UCSD-AML1 (cell line): ENCODE measurements around the gene WTIP.
"Not testable (repeated sequence)": the region's sequence is repeated elsewhere in the genome, so short reads cannot be mapped to it uniquely, and the experiment has no call there.

Experiments used
- DNase-seq: peaks from one replicate; lab custom pipeline; 2025; ENCODE audit not compliant: unreplicated experiment; lab: John Stamatoyannopoulos, UW

WTIP gene

DNA sequence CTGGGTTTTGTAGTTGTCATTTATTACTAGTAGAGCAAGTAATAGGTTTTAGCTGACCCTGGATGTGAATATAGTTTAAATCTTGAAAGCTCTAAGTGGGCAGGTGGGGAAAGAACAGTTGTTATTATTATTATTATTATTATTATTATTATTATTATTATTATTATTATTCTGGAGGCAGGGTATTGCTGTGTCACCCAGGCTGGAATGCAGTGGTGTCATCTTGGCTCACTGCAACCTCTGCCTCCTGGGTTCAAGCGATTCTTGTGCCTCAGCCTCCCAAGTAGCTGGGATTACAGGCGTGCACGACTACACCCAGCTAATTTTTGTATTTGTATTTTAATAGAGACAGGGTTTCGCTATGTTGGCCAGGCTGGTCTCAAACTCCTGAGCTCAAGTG lies 3.1 kb upstream of the WTIP start:
- not testable (repeated sequence) for DNase-seq

DNA sequence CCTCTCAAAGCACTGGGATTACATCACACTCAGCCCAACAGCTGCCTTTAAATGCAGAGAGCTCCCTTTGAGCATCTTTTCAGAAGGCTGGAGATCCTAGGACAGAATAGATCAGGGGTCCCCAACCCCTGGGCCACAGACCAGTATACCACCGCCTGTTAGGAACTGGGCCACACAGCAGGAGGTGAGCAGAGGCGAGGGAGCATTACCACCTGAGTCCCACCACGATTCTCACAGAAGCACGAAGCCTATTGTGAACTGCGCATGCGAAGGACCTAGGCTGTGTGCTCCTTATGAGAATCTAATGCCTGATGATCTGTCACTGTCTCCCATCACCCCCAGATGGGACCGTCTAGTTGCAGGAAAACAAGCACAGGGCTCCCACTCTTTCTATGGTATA lies 2.2 kb upstream of the WTIP start:
- DNase-seq: no peak

DNA sequence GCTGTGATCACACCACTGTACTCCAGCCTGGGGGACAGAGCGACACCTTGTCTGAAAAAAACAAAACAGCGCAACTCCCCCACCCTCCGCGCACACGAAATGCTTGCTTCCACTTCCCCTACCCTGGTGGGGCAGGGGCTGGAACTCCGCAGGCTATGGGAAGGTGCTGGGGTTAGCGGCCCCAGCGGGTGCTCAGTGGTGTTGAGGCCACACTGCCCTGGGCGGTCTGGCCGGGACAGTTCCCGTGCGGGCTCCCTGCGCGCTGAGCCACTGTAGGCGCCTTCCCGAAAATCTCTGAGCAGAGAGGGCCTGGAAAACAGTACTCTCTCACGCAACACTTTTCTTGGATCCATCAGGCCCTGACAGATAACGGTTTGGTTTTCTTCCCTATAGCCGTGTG lies 1.1 kb upstream of the WTIP start:
- DNase-seq: no peak

DNA sequence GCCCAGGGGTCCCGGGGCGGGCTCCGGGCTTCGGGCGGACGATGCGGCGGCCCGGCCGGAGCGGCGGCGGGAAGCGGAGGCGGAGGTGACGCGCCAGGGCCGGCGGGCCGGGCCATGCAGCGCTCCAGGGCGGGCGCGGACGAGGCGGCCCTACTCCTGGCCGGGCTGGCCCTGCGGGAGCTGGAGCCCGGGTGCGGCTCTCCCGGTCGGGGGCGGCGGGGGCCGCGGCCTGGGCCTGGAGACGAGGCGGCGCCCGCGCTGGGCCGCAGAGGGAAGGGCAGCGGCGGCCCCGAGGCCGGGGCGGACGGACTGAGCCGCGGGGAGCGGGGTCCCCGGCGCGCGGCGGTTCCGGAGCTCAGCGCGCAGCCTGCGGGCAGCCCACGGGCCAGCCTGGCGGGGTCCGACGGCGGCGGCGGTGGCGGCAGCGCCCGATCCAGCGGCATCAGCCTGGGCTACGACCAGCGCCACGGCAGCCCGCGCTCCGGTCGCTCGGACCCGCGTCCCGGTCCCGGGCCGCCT lies 362 bp downstream of the WTIP start:
- DNase-seq: no peak

DNA sequence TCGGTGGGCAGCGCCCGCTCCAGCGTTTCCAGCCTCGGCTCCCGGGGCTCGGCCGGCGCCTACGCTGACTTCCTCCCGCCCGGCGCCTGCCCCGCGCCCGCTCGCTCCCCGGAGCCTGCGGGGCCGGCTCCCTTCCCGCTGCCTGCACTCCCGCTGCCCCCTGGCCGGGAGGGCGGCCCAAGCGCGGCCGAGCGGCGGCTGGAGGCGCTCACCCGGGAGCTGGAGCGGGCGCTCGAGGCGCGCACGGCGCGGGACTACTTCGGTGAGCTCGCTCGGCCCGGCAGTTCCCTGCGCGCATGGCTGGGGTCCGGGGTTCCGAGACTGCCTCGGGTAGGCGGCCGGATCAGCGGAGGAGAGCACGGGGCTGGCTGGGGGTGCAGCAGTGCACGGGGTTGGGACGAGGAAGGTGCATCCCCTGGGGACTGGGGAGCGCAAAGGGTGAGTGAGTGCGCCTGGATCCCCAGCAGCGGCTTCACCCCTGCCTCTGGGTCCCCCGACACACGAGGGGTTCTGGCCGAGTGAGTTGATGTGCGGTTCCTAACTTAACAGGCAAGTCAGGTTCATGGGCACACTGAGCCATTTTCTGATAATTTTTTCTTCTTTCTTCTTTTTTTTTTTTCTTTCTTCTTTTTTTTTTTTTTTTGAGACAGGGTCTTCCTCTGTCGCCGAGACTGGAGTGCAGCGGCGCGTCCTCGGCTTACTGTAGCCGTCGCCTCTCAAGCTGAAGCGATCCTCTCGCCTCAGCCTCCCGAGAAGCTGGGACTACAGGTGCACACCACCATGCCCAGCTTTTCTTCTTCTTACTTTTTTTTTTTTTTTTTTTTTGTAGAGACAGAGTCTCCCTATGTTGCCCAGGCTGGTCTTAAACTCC lies 1.1 kb downstream of the WTIP start:
- no peak for DNase-seq

DNA sequence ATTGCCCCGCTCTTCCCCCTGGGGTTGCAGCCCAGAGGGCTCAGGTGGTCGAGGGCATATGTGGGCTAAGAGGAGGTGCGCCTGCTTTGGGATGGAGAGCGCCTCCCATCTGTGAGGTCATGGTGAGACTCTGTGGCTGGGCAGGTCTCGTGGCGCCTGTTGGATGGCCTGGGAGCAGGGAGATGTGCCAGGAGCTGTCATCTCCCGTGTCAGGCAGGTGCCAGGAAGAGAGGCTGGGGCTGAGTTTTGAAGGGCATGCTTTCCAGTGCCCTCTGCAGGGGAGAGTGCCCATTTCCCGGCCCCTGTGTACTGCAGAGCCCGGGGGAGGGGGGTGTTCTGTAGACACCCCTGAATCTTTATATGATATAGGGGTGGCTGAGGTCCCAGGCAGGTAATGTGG lies 2.8 kb downstream of the WTIP start:
- DNase-seq: no peak

DNA sequence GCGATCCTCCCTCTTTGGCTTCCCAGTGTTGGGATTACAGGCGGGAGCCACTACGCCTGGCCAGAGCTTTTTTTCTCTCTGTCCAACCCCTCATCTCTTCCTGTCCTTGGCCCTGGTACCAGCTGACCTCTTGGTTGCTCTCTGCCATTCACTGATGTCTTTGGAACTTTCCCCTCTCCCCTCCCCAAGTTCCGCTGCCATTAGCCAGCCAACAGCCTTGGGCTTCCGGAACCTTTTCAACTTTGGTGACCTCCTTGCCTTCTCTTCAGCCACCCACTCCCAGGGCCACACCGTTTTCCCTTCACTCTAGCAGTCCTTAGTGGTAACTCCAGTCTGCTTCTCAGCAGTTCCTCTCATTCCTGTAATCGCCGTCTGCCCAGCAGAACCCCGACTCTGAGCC lies 4.3 kb downstream of the WTIP start:
- no peak for DNase-seq

DNA sequence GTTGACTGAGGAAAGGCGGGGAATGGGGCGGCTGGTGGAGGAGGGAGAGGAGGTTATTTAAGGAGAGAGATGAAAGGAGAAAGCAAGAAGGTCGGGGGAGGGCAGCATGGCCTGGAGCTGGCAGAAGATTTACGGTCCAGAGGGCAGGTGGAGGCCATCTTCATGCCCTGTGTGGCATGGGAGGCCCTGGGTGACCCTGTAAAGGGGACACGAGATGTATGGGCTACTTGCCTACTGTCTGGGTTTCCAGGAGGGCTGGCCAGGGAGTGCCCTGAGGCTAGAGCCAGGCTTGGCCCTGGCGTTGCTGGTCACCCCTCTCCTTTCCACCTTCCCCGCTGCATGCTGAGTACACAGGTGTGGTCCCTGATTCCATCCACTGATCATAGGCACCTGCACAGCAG lies 6.1 kb downstream of the WTIP start:
- DNase-seq: no peak

DNA sequence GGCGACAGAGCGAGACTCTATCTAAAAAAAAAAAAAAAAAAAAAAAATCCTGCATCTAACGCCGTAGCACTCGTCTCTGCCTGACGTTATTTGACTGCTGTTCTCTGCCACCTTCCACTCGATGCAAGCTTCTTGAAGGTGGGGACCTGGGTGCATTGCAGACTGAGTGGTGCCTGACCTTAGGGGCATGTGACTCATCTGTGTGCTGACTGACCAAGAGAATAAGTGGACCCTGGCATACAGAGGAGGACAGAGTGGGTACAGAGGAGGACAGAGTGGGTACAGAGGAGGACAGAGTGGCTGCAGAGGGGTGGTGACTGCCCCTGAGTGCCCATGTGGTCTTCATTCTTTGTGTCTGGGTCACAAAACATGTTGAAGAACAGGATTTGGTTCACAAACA lies 7.6 kb downstream of the WTIP start:
- no peak for DNase-seq

DNA sequence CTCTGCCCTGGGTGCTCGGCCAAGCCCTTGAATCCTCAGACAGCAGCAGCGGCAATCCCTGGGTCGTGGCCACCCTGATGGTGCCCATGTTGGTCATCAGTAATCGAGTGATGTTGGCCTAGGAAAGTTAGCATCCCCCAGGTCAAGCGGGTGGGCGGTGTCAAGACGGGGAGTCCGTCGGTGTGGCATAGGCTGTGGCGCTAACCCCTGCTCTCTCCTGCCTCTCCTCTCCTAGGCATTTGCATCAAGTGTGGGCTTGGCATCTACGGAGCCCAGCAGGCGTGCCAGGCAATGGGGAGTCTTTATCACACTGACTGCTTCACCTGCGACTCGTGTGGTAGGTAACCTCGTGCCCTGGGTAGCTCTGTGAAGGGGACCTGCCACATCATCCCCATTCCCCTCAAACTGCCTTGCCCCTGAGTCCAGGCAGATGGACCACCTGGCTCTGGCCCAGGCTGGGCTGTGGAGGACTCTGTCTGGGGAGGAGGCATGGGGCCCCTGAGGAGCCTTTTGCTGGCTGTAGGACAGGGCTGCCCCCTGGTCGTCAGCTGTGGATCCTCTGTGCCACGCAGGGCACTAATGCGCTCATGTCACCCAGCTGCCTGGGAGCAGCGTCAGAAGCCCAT lies 8.7 kb downstream of the WTIP start:
- no peak for DNase-seq

DNA sequence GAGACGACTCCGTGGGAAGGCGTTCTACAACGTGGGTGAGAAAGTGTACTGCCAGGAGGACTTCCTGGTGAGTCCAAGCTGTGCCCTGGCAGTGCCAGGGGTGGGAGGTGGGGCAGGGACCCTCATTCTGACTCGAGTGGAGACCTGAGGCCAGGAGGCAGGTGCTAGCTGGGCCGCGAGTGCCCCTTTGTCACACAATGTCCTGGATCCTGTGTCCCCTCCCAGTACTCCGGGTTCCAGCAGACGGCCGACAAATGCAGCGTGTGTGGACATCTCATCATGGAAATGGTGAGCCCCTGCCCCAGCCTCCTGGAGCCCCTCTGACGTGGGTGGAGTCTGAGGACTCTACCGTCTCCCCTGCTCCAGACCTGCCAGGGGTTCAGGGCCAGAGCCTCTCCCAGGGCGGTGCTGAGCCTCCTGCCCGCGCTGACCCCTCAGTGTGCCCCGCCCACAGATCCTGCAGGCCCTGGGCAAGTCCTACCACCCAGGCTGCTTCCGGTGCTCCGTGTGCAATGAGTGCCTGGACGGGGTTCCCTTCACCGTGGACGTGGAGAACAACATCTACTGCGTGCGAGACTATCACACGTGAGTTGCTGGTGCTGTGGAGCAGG lies 11.6 kb downstream of the WTIP start:
- DNase-seq: no peak

DNA sequence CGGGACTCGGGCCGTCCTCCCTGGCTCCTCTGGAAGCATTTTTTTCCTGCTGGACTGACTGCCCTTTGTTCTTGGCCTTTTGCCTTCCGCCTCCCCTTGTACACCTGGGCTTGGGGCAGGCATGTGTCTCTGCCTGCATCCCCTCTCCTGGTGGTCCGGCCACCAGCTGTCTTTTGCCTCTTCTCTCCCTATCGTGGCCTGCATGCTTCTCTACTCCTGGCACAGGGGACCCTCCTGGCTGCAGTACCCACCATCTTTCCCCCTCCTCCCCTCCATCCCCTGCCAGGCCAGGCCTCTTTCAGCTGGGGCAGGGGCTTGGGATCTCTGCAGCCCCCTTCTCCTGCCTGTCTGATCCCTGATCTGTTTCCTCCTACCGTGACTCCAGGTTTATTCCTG lies 12.1 kb downstream of the WTIP start:
- no peak for DNase-seq

DNA sequence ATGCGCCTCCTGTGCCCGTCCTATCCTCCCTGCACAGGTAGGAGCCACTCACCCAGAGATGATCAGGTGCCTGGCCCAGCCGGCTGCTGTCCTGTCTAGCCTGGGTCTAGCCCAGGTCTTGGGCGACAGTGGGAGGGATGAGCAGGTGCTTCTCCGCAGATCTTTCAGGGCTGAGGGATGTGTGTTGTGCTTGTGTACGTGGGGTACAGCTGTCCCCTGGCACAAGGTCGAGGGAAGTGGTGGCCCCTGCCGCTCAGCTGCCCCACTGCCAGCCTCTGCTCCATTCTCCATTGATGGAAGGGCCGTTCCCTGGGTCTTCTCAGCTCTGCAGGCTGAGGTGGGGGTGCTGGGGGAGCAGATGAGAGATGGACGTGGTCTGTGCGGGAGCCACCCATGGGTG lies 13.0 kb downstream of the WTIP start:
- no peak for DNase-seq

DNA sequence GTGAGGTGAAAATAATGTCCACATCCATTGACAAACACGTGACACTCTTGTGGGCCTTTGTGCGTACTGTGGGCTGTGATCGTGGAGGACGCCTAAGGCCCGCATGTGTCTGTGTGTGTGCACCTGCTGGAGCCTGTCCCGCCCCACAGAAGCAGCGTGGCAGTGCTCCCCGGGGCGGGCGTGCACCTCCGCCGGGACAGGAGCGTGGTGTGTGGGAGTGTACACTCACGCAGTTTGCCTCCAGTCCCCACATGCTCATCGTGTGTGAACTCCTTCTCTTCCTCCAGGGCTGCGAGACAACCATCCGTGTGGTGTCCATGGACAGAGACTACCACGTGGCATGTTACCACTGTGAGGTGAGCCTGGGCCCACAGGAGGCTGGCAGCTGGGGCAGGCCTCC lies 13.9 kb downstream of the WTIP start:
- no peak for DNase-seq

DNA sequence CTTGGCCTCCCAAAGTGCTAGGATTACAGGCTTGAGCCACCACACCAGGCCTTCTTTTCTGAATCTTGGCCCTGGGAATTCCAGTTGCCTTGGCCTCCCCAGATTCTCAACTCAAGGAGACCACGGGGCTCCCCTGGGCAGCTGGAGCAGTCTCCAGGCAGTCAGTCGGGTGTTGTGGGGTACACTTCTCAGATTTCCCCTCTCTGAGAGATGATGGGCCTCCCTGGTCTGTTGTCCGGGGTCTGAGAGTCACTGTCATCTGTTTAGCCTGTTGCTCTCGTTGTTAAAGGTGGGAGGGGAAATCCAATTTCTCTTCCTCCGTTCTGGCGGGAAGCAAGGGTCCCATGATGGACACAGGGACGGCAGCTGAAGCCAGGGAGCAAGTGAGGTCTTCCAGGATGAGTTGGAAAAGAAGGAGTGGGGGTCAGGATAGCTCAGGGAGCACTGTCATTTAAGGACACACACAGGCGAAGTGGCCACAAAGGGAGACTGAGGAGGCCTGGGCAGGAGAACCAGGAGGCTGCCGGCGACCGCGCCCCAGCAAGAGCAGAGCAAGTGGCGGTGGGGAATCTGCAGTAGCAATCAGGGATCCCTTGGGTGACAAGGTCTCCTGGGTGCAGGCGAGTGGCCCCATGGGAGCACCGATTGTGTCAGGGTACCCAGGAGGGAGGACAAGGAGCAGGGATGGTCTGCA lies 15.7 kb downstream of the WTIP start:
- no peak for DNase-seq

DNA sequence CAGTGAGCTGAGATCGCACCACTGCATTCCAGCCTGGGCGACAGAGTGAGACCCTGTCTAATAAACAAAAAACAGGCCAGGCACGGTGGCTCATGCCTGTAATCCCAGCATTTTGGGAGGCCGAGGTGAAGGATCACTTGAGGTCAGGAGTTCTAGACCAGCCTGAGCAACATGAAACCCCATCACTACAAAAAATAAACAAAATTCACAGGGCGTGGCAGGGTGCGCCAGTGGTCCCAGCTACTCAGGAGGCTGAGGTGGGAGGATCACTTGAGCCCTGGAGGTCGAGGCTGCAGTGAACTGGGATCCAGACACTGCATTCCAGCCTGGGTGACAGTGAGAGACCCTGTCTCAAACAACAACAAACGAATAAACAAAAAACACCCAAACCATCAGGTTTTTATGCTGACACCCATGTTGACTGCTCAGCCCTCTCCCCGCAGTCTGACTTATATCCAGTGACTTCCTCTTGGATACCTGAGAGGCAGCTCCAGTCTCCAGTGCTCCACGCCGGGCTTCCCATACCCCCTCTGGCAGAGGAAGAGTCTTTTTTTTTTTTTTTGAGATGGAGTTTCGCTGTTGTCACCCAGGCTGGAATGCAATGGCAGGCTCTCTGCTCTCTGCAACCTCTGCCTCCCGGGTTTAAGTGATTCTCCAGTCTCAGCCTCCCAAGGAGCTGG lies 17.7 kb downstream of the WTIP start:
- no peak for DNase-seq

DNA sequence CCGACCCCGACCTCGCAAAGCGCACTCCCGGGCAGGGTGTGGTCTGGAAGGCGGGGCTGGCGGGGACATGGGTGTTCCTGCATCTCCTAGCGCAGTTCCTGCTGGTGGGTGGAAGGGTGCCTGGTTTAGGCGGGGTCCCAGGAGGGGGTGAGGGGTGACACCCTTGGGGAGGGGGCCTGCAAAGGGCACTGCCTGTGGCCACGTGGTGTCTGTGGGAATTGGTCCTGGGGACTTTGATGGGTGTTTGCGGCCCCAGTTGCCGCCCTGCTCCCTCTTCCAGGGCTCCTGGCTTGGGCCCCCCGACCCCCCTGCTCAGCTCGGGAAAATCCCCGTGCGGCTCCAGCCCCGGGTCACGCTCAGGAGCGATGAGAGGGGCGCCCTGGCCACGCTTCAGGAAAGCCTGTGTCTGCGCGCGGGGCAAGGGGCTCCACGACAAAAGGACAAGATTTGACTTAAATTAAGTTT lies 19.1 kb downstream of the WTIP start:
- DNase-seq: no peak

DNA sequence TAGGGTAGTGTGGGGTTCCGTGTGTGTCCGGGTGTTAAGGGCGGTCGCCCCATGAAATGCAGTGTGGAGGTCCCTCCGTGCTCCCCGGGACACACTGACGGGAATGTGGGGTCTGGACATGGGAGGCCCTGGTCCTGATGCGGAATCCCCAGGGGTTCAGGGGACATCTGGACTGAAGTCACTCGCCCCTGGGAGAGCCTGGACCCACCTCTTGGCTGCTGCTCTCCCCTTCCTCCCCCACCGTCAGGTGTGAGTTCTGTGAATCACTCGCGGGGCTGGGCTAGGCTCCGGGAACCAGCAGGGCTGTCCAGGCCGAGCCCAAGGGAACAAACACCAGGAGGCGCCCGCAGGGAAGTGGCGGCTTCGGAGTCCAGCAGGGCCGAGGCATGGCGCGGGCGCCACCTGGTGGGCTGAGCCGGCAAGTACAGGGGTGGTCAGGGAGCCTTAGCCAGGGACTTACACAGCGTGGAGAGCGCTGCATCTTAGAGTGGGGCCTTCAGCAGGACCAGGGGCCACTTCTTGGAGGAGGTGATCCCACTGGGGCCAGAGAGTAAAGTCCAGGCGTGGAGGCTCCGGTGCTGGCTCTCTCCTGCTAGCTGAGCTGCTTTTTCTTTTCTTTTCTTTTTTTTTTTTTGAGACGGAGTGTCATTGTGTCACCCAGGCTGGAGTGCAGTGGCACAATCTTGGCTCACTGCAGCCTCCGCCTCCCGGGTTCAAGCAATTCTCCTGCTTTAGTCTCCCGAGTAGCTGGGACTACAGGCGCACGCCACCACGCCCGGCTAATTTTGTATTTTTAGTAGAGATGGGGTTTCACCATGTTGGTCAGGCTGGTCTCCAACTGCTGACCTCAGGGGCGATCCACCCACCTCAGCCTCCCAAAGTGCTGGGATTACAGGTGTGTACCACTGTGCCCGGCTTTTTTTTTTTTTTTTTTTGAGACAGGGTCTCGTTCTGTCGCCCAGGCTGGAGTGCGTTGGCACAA lies 20.1 kb downstream of the WTIP start:
- DNase-seq: peak; percentile 89

DNA sequence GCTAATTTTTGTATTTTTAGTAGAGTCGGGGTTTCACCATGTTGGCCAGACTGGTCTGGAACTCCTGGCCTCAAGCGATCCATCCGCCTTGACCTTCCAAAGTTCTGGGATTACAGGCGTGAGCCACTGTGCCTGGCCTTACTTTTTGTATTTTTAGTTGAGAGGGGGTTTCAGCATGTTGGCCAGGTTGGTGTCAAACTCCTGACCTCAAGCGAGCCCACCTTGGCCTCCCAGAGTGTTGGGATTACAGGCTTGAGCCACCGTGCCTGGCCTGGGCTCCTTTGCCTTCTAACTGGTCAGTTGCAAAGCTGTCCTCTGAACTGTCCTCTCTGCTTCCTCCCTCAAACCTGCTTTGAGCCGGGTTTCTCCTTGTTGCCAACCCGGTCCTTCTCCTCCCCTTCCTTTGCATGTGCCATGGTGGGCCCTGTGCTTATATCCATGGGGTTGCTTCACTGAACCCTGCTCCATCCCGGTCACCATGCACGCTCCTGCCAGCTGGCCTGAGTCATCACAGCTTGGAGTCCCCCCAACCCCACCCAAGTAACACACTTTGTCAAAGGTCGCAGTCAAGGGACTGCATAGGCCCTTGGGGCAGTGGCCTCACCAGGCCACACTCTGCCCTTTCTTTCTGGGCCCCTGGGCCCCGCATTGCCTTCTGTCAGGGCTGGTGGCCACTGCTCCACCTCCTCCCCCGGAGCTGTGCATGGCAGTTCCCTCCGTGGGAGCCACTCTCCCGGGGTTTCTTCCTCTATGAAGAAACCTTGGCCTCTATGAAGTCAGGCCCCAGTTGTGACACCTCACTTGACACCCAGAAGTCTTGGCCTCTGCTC lies 21.2 kb downstream of the WTIP start:
- no peak for DNase-seq
